GM12878 (cell line): ENCODE measurements around the gene MPHOSPH9.

ENCODE experiments used
- CBX5 ChIP-seq: sonication (generic); IDR thresholded peaks from 2 replicates; pipeline ENCODE4 v1.6.1; 2016; ENCODE audit warnings: low read depth, moderate library complexity, mild to moderate bottlenecking, inconsistent platforms
- EZH2 ChIP-seq: IDR thresholded peaks from 2 replicates; pipeline ENCODE4 v1.6.1; 2012; ENCODE audit warnings: low read depth, mild to moderate bottlenecking, control low read depth, inconsistent platforms, low read length, borderline replicate concordance; ENCODE audit not compliant: control insufficient read depth
- HDAC6 ChIP-seq: fragments of 200-600 bp; sonication (generic); IDR thresholded peaks from one replicate; pipeline ENCODE4 v1.8.0; 2017; ENCODE audit warnings: antibody characterized with exemption; ENCODE audit not compliant: unreplicated experiment
- IKZF1 ChIP-seq: fragments of 450-650 bp; conservative IDR thresholded peaks from 2 replicates; pipeline ENCODE4 v1.6.1; 2017; ENCODE audit warnings: antibody characterized with exemption, mild to moderate bottlenecking
- MTA3 ChIP-seq: IDR thresholded peaks from 2 replicates; pipeline ENCODE4 v1.6.1; 2012; ENCODE audit warnings: low read length, inconsistent platforms, borderline replicate concordance
- POLR2AphosphoS5 ChIP-seq: IDR thresholded peaks from 2 replicates; pipeline ENCODE4 v1.6.1; 2011; ENCODE audit warnings: mild to moderate bottlenecking, low read length, inconsistent platforms
- SRF ChIP-seq, 2 experiments: IDR thresholded peaks; 2 replicates each; pipeline ENCODE4 v1.6.1; 2011; ENCODE audit warnings: low read depth in 2 of 2, low read length in 2 of 2, mild to moderate bottlenecking in 1 of 2, moderate library complexity in 1 of 2
- TARDBP ChIP-seq: IDR thresholded peaks from 2 replicates; pipeline ENCODE4 v1.6.1; 2016; ENCODE audit warnings: borderline replicate concordance
- YY1 ChIP-seq: IDR thresholded peaks from 2 replicates; pipeline ENCODE4 v1.6.1; 2011; ENCODE audit warnings: low read depth, mild to moderate bottlenecking, low read length
- ZNF24 ChIP-seq: fragments of 450-650 bp; IDR thresholded peaks from 2 replicates; pipeline ENCODE4 v1.6.1; 2017; ENCODE audit warnings: antibody characterized with exemption, mild to moderate bottlenecking
- ZNF384 ChIP-seq: IDR thresholded peaks from 2 replicates; pipeline ENCODE4 v1.6.1; 2012; ENCODE audit warnings: low read depth, mild to moderate bottlenecking, low read length, improper control_type of control experiment, borderline replicate concordance
- TF ChIP-seq, protein P1 (sequence below), 3 experiments: IDR thresholded peaks in 2 of 3; conservative IDR thresholded peaks in 1 of 3; 2 replicates each; pipeline ENCODE4 v1.5.1; 2011; ENCODE audit warnings: low read depth in 3 of 3, low read length in 3 of 3, mild to moderate bottlenecking in 3 of 3, control low read depth in 2 of 3, moderate library complexity in 2 of 3, inconsistent platforms in 1 of 3, mixed read lengths in 1 of 3; ENCODE audit not compliant: control insufficient read depth in 2 of 3, insufficient read depth in 1 of 3; ENCODE audit errors: extremely low read depth in 1 of 3

DNA sequence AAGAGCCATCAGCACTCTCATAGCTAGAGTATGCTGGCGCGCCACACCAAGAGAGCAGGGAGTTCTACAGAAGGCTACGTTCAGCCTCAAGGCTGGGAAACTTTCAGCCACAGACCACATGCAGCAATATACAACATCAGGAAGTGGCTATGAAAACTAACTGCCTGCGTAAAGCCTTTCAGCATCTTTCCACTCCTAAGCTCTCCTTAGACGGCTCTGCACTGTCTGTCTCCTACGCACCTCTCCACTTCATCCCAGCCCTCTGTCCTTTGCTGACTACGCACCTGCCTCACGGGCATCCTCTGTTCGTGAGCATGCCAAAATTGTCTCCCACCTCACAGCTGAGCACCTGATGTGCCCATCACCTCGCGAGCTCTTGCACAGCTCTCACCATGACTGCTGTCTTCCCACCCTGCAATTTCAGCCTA is 9.7 kb downstream of the MPHOSPH9 start:
- TF ChIP-seq POLR2AphosphoS5 (no peak), IKZF1 (peak; percentile 67), ZNF384 (no peak), ZNF24 (no peak), EZH2 (no peak), SRF (IDR thresholded peaks at IDR 0.05; ENCODE audit: low read depth in 2 of 2, low read length in 2 of 2) (no peak), MTA3 (no peak), HDAC6 (no peak), YY1 (no peak), TARDBP (no peak), CBX5 (no peak)
- TF ChIP-seq, protein P1, sequence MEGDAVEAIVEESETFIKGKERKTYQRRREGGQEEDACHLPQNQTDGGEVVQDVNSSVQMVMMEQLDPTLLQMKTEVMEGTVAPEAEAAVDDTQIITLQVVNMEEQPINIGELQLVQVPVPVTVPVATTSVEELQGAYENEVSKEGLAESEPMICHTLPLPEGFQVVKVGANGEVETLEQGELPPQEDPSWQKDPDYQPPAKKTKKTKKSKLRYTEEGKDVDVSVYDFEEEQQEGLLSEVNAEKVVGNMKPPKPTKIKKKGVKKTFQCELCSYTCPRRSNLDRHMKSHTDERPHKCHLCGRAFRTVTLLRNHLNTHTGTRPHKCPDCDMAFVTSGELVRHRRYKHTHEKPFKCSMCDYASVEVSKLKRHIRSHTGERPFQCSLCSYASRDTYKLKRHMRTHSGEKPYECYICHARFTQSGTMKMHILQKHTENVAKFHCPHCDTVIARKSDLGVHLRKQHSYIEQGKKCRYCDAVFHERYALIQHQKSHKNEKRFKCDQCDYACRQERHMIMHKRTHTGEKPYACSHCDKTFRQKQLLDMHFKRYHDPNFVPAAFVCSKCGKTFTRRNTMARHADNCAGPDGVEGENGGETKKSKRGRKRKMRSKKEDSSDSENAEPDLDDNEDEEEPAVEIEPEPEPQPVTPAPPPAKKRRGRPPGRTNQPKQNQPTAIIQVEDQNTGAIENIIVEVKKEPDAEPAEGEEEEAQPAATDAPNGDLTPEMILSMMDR (IDR thresholded peaks at IDR 0.05 in 2 of 3, conservative IDR thresholded peaks at IDR 0.05 in 1 of 3; ENCODE audit: control insufficient read depth in 2 of 3, extremely low read depth in 1 of 3, insufficient read depth in 1 of 3, low read depth in 3 of 3, low read length in 3 of 3), result no peak
